HG03196 (cell line): Measurements from ENCODE around the gene CCL21.

Source experiments
- ATAC-seq: cut with Tn5 transposase; IDR thresholded peaks from one replicate; pipeline ENCODE4 v1.9.1; 2021; ENCODE audit not compliant: unreplicated experiment

Gene CCL21

DNA sequence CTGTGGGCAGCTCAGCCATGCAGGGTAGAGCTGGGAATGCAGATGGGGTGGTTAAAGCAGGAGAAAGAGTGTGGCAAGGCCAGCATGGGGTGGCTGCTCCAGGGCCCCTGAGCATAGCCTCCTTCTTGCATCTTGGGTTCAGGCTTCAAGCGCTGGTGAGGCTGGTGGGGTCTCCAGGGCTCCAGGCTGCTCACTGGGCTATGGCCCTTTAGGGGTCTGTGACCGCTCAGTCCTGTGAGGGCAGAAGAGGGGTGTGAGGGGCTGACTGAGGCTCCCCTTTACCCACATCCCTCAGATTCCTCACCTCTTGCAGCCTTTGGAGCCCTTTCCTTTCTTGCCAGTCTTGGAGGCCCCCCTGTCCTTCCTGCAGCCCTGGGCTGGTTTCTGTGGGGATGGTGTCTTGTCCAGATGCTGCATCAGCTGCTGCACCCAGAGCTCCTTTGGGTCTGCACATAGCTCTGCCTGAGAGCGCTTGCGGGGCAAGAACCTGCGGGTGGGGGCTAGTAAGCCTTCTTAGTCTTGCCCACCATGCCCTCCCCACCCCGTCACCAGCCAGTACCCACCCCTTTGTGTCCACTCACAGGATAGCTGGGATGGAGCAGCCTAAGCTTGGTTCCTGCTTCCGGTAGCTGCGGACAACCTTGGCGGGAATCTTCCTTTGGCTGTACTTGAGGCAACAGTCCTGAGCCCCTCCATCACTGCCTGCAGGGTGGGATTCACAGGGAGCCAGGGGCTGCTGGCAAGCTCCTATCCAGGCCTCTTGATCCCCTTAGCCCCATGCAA is 549 bp downstream of the CCL21 start:
- no peak for ATAC-seq

DNA sequence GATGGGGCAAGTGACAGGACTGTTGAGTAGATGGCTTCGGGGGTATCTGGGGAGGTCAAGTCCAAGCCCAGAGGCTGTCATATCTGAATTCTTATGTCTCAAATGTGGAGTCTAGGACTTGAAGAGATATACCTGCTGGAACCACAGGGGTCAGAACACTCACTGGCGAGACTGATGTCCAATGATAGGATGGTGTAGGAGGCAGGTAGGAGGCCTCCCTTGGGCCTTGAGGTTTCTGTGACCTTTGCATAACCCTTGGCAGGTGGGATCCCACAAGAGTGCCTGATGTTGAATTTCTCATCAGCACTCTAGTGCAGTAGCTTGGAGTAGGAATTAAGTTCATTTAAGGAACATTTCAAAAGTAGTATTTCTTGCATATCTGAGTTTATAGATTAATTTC is 2.8 kb downstream of the CCL21 start:
- no peak for ATAC-seq

DNA sequence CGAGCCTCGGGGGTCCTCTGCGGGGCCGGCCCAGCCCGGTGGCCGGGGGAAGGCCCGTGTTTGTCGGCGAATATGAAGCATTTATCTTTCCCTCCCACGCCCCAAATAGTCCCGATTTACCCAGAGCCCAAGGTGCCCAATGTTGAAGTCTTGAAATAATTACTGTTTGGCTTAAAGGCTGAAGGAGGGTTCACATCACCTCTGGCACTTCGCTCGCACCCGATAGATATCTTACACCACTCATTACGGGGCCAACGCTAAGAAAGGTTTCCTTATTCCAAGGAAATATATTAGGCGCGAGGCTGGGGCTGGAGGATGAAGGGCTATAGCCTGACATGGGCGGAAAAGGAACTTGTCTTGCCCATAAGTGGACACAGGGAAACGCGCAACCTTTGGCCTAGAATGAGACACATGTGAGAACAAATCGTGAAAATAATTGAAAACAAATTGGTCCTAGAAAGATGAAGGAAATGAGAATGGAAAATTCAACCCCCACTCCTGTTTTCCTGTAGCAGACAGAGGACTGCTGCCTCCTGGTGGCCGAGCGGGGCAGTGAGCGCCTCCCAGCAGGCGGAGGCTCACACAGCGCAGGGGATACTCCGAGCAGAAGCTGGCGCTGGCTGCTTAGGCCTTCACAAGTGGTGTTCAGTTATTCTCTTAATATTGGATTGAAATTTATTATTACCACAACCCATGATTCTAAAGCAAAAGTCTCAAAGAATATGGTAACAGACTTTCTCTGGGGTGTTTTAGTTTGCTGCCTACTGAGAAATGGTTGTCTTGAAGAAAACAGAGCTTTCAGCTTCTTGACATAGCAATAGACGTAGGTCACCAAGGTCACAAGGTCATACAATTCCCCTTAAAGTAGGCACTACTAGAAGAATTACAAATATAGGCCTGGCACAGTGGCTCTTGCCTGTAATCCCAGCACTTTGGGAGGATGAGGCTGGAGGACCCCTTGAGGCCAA is 7.9 kb downstream of the CCL21 start:
- peak; percentile 52 for ATAC-seq

DNA sequence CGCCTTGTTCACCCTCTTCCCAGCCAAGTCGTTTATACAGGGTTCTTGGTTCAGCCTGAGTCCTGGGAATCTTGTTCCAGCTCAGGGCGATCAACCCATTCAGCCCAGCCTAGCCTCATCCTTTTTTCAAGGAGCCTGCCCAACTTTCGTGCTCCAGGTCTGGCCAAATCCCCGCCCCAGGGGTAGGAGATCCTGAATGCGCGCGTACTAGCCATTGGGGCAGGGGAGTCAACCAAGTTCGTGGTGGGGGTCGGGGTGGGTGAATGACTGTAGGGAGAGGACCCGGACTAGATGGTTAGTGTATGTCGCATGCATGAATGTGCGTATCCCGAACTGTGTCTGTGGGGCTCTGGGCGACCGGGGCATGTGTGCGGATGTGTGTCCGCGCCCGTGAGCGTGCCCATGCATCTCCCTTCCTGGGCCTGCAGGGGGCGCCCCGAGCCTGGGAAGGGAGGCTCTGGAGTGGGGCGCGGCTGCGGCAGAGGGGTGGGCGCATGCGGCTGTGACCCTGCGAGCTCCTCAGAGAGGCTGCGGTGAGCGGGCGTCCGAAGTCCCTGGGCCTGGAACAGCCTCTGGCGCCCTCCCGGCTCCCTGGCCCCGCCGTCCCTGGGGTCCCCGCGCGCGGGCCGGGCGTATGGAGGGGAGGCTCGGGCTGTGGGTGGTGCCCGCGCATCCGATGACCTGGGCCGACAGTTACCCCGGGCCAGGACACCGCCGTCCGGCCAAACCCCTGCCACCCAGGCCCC is 8.7 kb downstream of the CCL21 start:
- no peak for ATAC-seq

DNA sequence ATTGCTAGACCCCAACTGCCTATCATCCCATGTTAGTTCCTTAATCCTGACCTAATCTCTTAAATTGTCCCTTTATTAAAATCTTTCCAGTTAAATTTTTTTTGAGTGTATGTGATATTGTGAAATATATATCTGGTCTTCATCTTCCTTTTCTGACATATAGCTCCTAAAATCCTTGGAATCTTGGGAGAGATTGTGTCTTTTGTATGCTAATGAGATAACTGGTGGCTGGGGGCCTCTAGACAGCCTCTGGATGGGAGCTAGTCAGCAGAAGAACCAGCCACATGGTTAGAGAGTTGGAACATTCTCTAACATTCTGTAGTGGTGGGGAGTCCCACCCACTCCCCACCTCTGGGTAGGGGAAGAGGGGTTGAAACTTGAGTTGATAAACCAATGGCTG is 15.1 kb downstream of the CCL21 start:
- no peak for ATAC-seq

DNA sequence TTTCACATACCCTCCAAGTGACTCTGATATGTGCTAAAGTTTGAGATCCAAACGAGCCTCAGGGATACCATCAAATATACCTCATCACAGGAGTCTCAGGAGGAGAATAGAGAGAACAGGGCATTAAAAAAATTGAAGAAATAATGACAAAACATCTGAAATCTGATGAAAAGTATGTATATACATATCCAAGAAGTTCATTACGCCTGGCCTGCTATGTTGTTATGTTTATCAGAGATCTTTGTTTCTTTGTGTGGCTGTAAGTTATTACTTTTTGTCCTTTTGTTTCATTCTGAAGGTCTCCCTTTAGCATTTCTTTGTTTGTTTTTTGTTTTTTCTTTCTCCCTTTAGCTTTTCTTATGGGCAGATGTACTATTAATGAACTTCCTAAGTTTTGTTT is 16.4 kb downstream of the CCL21 start:
- ATAC-seq, result no peak

DNA sequence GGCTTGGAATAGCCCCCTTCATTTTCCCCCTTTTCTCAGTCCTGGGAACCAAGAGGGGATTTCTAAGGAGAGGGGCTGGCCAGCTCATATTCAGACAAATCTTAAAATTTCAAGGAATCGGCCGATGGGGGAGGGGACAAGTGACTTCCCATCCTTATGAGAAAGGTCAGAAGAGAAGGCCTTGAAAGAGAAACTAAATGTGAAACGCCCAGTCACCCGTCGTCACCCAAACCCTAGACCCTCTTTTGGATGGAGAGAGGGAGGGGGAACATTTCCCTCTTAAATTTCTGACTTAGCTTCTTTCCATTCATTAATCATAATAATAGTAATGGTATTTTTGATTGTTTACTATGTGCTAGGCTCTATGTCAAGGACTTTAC is 18.0 kb downstream of the CCL21 start:
- no peak for ATAC-seq

DNA sequence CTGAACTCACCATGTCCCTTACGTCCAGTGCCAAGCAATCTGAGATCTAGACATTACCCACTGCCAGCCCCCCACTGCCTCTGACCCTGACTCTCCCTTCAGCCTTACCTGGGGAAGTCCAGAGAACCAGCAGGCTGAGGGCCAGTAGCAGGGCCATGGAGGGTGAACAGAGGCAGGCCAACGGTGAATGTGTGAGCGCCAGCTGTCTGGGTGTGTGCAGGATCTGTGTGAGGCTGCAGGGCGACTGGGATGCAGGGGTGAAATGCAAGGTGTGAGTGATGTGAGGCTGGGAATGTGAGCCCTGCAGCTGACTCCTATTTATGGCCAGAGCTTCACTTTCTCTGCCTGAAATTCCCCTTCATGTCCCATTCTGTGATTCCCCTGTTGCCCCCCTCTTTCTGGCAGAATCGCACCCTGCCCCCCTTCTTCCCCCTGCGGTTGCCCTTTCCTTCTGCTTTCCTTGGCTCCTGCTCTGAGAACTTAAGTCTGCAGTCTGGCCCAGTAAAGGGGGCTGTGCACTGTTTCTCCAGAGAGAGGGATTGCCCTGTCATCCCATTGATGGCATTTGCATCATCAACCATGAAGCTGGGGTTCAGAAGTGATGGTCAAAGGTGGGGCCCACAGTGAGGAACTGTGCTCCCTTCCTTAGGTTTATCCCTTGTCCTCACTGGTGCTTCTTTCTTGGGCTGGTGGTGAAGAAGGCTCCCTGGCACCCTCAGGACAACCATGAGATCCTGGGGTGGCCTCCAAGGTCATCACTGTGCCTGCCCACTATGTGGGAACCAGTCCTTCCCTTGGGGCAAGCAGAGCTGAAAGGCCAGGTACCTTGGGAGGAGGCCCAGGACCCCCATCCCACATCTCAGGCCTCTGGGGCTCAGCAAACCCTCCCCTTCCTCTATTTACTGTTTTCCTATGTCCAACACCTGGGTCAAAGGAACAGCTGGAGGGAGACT is 18.7 kb downstream of the CCL21 start, which contains the start of gene CCL19:
Gene CCL19, minus strand, starts transcription at position 294 of the 953 bp plus-strand sequence. Its CDS starts 137 bp downstream, at position 157.
- ATAC-seq, result no peak

DNA sequence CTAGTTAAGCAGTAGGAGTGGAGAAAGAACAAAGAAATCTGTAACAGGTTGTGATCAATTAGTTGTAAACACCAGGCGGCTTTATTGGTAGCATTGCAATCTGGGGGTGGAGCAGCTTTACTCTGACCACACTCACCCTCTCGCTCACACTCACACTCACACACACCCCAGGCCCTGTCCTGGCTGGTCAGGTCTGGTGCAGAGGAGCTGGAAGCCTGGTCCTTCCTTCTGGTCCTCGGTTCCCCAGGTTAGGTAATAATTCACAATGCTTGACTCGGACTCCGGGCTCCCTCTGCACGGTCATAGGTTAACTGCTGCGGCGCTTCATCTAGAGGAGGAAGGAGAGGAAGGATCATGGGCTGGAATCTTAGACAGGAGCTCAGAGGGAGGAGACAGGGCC is 20.4 kb downstream of the CCL21 start:
- no peak for ATAC-seq

DNA sequence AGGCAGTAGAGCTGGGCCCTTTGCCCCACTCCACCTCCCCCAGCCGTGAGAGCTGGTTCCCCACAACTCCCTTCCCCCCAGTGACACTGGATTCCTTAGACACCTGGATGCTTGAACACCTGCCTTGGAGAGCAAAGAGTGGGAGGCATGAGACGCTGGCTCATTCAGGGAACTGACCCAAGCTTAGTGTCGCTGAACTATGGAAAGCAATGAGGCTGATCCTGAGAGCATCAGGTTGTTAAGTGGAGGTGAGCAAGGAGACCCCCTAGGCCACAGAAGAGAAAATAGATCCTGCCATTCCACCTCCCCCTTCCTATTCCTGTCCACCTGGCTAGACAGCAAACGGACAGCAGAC is 20.8 kb downstream of the CCL21 start:
- no peak for ATAC-seq

DNA sequence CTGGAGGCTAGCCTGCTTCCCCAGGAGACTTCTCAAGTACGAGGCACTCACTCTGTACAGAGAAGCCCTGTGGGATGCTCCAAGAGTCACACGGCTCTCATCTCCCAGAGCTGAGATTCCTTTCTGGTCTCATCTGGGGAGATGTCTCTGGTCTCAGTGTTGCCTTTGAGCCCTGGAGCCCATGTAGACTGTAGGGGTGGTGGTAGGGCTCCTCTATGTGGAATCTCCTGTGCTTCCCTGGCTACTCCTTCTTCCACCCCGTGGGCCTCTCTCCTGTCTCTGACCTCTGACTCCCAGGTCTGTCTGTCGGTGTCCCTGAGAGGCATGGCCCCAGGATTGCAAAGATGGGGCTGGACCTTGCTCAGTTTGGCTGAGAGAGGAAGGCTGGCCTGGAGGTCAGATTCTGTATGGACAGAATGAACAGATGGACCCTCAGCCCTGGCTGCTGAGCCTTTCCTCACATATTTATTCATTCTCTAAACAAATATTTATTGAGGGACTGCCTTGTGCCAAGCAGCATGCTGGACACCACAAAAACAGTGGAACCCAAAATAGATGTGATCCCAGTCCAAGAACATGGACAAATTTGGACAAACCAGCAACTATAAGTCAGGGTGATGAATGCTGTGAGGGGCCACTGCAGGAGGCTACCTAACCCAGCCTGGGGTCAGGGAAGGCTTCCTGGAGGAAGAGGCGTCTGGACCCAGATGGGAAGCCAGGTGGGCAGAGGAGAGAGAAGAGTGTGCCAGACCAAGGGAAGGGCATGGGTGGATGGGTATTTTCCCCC is 21.4 kb downstream of the CCL21 start:
- no peak for ATAC-seq

DNA sequence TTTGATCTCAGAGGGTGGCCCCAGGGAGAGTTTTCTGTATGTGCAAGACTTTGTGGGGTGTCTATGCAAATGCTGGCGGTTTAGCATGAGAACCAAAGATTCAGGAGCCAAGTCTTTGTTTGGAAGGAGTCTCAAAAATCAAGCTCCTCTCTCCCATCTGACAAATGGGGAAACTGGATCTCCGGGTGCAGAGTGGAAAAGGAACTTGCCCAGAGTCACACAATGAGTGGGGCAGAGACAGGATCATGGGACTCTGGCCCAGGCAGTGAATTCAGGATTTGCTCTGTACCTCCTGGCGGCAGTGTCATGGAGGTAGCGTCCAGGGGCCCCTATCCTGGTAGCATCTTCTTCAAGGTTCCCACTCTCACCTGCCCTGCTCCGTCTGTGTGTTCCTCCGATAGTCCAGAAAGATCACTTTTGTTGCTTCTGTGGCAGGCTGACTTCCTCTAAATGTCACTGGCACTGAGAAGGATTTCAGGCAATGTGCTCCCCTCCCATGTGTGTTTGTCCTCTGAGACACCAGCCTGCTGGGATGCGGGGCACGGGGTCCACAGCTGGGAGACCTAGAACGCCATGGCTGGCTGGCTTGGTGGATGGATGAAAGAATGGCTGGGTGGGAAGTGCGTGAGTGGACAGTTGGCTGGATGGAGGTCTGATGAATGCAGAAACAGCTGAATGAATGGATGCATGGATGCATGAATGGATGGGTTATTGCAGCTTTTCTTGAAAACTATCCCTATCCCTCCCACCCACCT is 22.5 kb downstream of the CCL21 start:
- no peak for ATAC-seq

DNA sequence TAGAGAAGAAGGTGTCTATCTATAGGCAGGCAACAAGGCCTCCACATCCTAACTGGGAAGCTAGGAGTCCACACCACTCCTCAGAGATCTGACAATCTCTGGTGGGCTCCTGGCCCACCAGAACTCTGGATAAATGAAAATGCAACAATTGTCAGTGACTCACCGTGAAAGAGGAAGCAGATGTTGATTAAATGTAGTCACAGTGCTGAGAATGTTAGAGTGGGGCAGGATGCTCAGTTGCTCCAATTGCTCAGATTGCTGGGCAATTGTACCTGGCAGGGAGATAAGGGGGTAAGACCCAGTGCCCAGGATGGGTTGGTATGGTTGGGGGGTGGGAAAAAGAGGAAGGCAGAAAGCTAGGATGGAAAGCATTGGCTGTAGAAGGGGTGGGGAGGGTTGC is 23.2 kb downstream of the CCL21 start:
- no peak for ATAC-seq

DNA sequence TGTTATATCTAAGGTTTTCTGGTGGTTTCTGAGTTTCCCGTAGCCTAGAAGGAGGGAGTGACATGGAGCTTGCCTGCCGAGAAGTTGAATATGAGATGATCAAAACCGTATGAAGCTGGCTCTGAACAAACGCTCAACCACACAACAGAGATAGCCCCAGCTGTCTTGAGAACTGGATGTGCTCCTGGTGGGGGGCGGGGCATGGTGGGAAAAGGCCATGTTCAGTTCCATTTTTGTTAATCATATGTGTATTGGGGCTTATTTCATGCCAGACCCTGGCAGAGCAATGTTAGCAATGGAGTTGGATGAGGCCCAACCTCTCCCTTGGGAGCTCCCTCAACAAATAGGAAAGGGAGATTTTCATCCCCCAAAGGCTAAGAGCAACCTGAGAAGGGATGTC is 23.7 kb downstream of the CCL21 start:
- no peak for ATAC-seq

DNA sequence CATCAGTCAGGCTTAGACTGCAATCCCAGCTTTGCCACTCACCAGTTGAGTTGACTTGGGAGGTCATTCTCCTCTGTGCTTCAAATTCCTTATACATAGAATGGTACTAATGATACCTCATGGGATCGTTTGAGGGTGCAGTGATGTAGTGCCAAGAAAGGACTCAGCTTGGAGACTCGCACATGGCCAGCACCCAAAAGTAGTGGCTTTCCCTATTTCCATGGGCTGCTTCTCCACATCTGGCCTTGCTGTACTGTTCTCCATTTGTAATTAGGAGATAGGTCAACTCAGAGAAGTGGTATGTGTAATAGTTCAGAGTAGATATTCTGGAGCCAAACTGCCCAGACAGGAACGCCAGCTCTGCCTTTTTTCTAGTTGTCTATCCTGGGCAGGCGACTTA is 24.3 kb downstream of the CCL21 start:
- no peak for ATAC-seq

DNA sequence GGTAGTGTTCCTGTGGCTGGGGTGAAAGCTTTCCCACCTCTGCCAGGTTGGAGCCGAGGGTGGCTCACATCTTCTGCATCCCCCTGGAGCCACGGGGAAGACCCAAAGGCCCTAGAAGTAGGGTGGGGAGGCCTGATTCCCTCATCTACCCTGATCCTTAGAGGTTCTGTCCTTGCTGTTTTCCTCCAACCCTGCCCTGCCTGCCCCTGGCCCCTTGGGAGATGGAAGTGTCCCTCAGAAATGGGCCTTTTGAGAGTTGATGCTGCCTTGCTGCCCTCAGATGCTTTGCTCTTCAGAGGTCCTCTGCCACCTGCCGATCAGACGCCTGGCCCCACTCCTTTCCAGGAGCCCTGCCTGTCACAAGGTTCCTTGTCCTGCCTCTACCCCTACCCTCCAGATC is 25.1 kb downstream of the CCL21 start:
- no peak for ATAC-seq

DNA sequence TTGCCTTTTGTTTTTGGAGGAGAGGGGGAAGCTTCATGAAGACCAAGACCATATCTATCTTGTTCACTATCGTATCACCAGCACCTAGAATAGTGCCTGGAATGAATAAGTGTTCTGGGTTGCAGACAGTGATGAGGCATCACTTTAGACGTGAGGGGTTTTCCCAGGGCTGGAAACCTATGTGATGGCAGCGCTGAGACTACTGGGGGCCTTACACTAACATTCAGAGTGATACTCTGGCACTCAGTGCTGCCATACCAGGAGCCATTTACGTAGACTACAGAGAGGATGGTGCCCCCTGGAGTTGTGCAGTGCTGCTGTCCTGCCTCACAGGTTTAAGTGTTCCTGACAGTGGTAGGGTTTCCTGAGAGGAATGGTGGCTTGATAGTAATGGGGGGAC is 25.8 kb downstream of the CCL21 start:
- ATAC-seq, result no peak

DNA sequence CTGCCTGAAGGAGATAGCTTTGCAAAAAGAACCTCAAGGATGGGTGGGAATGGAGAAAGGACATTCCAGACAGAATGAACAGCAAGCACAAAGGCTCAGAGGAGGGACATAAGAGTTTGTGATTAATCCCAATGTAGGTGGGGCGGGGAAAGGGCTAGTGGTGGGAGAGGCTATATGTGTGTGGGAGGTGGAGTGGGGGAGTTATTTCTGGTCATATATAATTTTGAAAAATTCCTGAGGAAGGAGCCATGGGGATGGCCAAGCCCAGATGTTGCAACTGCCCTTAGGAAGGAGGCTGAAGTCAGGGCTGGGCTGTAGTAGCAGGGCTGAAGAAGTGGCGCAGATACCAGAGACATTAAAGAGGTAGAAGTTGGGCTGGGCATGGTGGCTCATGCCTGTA is 34.1 kb downstream of the CCL21 start:
- ATAC-seq, result no peak
